NT2/D1 (cell line): ENCODE measurements around the gene MBOAT2.

Experiments
- DNase-seq: peaks from one replicate; pipeline ENCODE4 v3.0.0-alpha.2; 2011; ENCODE audit warnings: low read depth, low spot score
- H3K27me3 ChIP-seq: 2 replicates; pipeline ENCODE4 v1.6.0; 2011; ENCODE audit warnings: mild to moderate bottlenecking; ENCODE audit not compliant: insufficient read length, insufficient read depth
- H3K36me3 ChIP-seq: 2 replicates; pipeline ENCODE4 v1.6.1; 2011; ENCODE audit warnings: mild to moderate bottlenecking, low read length, mixed read lengths; ENCODE audit not compliant: insufficient read depth, insufficient read length
- H3K4me1 ChIP-seq: 2 replicates; pipeline ENCODE4 v1.5.1; 2011; ENCODE audit not compliant: insufficient read depth, insufficient read length
- H3K4me3 ChIP-seq: 2 replicates; pipeline ENCODE4 v1.5.1; 2011; ENCODE audit warnings: low read depth; ENCODE audit not compliant: insufficient read length
- H3K9ac ChIP-seq: 2 replicates; pipeline ENCODE4 v1.6.0; 2011; ENCODE audit warnings: low read depth; ENCODE audit not compliant: insufficient read length
- H3K9me3 ChIP-seq: 2 replicates; pipeline ENCODE4 v1.5.1; 2011; ENCODE audit warnings: mild to moderate bottlenecking, low read length; ENCODE audit not compliant: insufficient read depth
- SUZ12 ChIP-seq: IDR thresholded peaks from 2 replicates; pipeline ENCODE4 v1.6.1; 2011; ENCODE audit not compliant: insufficient read length, insufficient read depth; ENCODE audit errors: extremely low read depth
- YY1 ChIP-seq: IDR thresholded peaks from 2 replicates; pipeline ENCODE4 v1.6.1; 2011; ENCODE audit not compliant: insufficient read length, insufficient read depth
- ZNF274 ChIP-seq: IDR thresholded peaks from 2 replicates; pipeline ENCODE4 v1.6.1; 2011; ENCODE audit warnings: mild to moderate bottlenecking, low read depth, low read length

Gene MBOAT2

DNA sequence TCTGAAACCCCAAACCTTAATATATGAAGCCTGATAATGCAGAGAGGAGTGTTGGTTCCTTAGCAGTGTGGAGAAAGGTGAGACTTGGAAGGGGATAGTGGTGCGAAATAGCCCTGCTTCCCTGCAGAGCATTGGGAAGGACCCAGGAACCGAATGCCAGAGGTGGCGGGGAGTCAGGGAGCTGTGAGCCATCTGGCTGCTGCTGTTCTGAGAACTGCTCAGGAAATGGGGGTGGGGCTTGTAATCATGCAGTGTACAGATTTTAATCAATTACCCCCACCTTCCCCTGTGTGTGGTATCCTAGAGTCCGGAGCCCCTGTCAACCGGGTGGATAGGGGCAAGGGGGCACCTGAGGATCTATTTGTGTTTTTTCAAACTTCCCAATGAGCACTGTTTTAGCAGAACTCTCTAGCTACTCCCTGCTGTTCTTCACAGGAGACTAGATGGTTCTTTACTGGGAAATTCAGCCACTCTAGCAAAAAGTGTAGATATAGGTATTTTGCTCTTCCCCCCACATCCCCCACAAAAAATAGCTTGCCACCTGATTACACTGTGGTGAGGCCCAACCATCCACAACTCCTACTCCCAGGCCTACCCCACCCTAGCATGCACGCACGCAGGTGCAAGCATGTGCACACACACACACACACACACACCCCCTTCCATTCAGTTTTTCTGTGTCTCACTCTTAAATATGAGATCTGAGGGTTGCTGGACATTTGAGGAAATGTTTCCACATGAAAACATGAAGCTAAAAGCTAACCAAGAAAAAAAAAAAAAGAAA is 30.1 kb upstream of the MBOAT2 start:
- Histone ChIP-seq H3K9ac (no peak overlapping the region), H3K27me3 (no peaks in the 10 kb centered on the region), H3K4me1 (no peaks in the 10 kb centered on the region), H3K36me3 (no peaks in the 10 kb centered on the region), H3K9me3 (peaks cover 13% of the 10 kb centered on the region; the same call in 1 of the 2 replicates), H3K4me3 (no peak overlapping the region)
- no peak for TF ChIP-seq YY1
- no peak for TF ChIP-seq ZNF274
- TF ChIP-seq SUZ12 = no peak
- no peak for DNase-seq

DNA sequence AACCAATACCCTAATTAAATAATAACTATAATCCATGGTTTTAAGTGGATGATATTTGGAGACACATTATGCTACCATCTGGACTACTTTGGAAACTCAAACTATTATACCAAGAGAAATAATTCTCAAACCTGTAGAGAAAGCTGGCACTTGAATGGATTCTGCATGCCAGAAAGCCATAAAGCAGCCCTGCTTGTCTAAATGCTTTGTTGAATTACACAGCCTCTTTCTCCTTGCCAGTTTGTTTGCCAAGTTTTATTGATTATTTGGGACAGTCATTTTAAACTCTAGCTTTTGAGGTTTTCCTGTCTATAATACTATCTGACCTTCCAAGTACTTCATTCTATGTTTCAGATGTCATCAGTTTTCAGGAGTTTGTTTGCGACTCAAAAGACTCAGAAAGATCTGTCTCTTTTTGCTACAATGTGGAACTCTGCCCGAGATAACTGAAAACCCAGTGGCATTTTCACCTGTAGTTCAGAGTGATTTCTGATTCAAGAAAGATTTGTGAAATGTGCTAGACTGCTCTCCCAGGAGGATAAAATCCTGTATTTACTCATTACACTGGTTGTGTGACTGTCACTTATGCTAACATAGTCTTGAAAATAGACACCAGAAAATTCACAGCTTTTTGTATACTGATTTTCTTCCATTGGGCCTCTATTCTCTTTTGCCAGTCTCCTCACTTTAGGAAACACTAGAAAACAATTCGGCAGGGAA is 29.2 kb upstream of the MBOAT2 start:
- H3K36me3 ChIP-seq = no peaks in the 10 kb centered on the region
- 0 out of 2 replicates have a peak, but pooled peaks cover 5% of the 10 kb centered on the region for H3K9me3 ChIP-seq
- no peak for TF ChIP-seq SUZ12
- no peak for TF ChIP-seq YY1
- TF ChIP-seq ZNF274 = no peak
- H3K4me1 ChIP-seq = no peaks in the 10 kb centered on the region
- no peaks in the 10 kb centered on the region for H3K27me3 ChIP-seq
- no peak overlapping the region for H3K9ac ChIP-seq
- no peak for DNase-seq
- H3K4me3 ChIP-seq = no peak overlapping the region

GRCh38 chr2:9032121-9032520 is 28.6 kb upstream of the MBOAT2 start:
- Histone ChIP-seq H3K27me3 (no peaks in the 10 kb centered on the region), H3K9ac (no peak overlapping the region), H3K9me3 (no peaks in the 10 kb centered on the region), H3K4me1 (no peaks in the 10 kb centered on the region), H3K4me3 (no peak overlapping the region), H3K36me3 (no peaks in the 10 kb centered on the region)
- TF ChIP-seq ZNF274 = no peak
- TF ChIP-seq SUZ12 = no peak
- DNase-seq = no peak

GRCh38 chr2:9031246-9031645 is 27.8 kb upstream of the MBOAT2 start:
- H3K9ac ChIP-seq = no peak overlapping the region
- TF ChIP-seq YY1 (no peak), ZNF274 (no peak), SUZ12 (no peak)
- no peaks in the 10 kb centered on the region for H3K36me3 ChIP-seq
- no peak for DNase-seq
- no peaks in the 10 kb centered on the region for H3K4me1 ChIP-seq
- H3K27me3 ChIP-seq = no peaks in the 10 kb centered on the region
- no peak overlapping the region for H3K4me3 ChIP-seq
- no peaks in the 10 kb centered on the region for H3K9me3 ChIP-seq

DNA sequence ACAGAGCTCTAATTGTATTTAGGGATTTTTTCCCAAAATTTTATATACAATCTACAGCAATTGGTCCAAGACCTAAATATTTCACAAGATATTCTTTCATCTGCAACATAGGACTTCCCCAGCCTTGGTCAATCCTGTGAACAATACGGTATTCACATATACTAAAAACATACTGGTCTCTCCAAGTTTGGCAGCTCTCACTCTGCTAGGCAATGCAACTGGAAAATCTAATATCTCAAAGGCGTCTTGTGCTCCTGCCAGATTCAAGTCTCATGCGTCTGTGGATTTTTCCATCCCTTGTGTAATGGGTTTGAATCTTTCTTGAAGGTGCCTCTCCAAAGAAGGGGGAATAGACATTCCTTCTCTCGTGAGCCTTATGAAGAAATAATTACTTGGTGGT is 27.4 kb upstream of the MBOAT2 start:
- H3K36me3 ChIP-seq = no peaks in the 10 kb centered on the region
- H3K4me3 ChIP-seq = no peak overlapping the region
- DNase-seq = no peak
- no peaks in the 10 kb centered on the region for H3K4me1 ChIP-seq
- TF ChIP-seq SUZ12 (no peak), YY1 (no peak), ZNF274 (no peak)
- H3K27me3 ChIP-seq = no peaks in the 10 kb centered on the region
- H3K9ac ChIP-seq = no peak overlapping the region
- H3K9me3 ChIP-seq = no peaks in the 10 kb centered on the region

- TF ChIP-seq SUZ12 (no peak), ZNF274 (no peak), YY1 (no peak)
- H3K9me3 ChIP-seq = no peaks in the 10 kb centered on the region
- no peaks in the 10 kb centered on the region for H3K27me3 ChIP-seq
- no peak overlapping the region for H3K4me3 ChIP-seq
- no peaks in the 10 kb centered on the region for H3K36me3 ChIP-seq
- H3K9ac ChIP-seq = no peak overlapping the region
- DNase-seq = no peak
- no peaks in the 10 kb centered on the region for H3K4me1 ChIP-seq
Observed at GRCh38 chr2:9030190-9030589, 26.7 kb upstream of the MBOAT2 start.

DNA sequence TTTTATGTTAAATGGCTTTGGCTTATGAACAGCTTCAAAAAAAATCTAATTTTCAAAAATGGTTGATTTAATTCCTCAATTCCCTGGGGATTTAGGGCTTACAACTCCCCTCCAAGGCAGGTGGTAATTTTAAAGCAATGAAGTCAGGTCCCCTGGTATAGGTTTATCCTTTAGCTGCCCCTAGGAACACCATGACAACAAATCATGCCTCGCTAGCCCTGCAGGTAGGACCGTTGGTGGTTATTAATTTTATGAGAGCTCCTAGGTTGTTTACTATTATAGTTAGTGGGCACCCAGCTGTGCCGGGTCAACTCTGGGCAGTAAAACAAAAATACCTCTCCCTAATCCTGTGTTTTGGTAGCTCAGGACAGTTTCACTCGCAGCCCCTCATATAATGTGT is 26.2 kb upstream of the MBOAT2 start:
- TF ChIP-seq SUZ12 (no peak), YY1 (no peak), ZNF274 (no peak)
- Histone ChIP-seq H3K4me1 (no peaks in the 10 kb centered on the region), H3K27me3 (no peaks in the 10 kb centered on the region), H3K9me3 (no peaks in the 10 kb centered on the region), H3K9ac (no peak overlapping the region), H3K4me3 (no peak overlapping the region), H3K36me3 (no peaks in the 10 kb centered on the region)
- DNase-seq = no peak
